Right lung (tissue), 5 donors: ENCODE data around the gene TMEM126B. TPM values are rescaled to one million over a fixed set of nuclear protein-coding genes. Genes with fewer than 3 reads are reported as not detected.
"Not testable (repeated sequence)": the region's sequence is repeated elsewhere in the genome, so short reads cannot be mapped to it uniquely, and the experiment has no call there.

Source experiments
- DNase-seq, 2 donors: peaks; one replicate each; pipeline ENCODE4 v3.0.0-alpha.2; 2013
- polyA plus RNA-seq, 5 donors: library from polyadenylated mRNA; unstranded; fragments of 120-200 nt; gene quantifications; one replicate each; pipeline versions ENCODE4 v1.2.1 to v1.2.3, GENCODE V29; 2013; ENCODE audit warnings: inconsistent platforms in 1 of 5, low replicate concordance in 1 of 5; ENCODE audit not compliant: insufficient read length in 5 of 5, insufficient read depth in 1 of 5

The TMEM126B gene
- polyA plus RNA-seq, 5 donors: 48.8 to 73.3 (median 60.0) TPM

DNA sequence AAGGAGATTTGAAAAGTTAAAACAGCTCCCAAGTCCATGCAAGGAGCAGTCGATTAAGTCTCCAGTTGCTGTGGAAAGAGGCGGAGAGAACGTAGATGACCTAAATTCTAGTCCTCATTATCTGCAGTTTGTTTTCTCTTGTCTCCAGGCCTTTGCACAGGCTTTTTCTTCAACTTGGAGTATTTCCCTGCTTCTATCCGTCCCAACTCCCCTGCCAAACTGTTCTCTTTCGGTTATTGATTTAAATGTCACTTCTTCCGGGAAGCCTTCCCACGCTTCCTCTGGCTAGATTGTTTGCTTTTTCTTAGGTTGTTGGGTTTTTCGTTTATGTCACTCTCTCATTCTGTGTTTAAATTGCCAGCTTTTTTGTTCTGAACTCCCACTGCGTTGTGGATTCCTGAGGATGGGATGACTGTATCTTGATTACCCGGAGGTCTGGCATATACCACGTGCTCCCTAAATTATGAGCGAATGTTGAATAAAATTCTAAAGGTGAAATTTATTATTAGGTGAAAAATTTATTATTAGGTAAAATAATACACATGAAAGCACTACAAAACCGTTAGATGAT is 463 bp downstream of the TMEM126B start:
- no peak for DNase-seq

DNA sequence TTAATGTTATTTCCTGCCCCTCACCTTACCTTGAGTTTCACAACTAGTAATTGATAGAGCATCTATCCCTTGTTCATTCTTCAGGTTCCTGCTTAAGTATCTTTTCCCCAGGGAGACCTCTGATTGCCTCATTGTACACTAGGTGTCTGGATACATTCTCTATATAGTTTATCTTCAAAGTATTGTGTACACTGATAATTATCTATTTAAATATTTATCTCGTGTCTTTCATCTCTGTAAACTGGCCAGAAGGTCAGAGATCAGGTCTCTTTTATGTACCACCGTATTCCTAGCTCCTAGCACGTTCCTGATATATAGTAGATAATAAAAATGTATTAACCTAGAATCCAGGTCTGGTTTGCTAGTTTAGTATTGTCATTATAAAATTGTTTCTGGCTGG is 6.4 kb downstream of the TMEM126B start:
- DNase-seq: no peak

DNA sequence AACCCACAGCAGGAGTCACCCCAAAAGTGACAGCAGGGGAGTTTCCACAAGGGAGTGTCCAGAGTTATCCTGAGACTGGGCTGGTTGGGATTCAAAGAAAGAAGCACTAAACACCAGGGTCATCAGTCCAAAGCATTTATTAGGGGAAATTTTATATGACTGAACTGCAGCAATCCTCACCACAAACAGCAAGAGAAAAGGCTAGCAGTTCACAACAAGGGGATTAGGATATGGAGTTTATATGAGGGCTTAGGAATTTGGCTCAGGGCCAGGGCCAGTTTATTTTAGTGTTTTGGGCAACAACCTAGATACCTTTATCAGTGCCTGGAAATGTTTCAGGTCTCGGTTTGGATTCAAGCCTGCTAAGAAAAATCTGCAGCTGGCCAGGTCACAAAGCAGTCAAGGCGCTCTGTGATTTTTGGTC is 14.8 kb downstream of the TMEM126B start:
- no peak for DNase-seq

DNA sequence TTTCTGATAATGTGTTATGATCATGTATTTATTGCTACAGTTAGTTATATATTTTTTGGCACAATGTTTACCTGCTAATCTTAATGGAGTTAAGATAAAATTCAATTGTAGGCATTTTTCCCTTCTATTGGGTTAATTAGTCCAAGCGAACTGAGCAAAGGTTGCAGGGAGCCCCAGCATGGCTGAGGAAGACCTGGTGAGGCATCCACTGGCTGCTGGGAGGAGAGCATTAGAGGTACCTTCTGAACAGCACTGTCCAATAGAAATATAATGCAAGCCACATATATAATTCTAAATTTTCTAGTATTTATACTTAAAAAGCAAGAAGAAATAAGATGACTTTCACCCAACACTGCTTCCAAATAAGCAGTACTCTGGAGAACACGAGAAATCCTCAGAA is 18.7 kb downstream of the TMEM126B start:
- no peak for DNase-seq

DNA sequence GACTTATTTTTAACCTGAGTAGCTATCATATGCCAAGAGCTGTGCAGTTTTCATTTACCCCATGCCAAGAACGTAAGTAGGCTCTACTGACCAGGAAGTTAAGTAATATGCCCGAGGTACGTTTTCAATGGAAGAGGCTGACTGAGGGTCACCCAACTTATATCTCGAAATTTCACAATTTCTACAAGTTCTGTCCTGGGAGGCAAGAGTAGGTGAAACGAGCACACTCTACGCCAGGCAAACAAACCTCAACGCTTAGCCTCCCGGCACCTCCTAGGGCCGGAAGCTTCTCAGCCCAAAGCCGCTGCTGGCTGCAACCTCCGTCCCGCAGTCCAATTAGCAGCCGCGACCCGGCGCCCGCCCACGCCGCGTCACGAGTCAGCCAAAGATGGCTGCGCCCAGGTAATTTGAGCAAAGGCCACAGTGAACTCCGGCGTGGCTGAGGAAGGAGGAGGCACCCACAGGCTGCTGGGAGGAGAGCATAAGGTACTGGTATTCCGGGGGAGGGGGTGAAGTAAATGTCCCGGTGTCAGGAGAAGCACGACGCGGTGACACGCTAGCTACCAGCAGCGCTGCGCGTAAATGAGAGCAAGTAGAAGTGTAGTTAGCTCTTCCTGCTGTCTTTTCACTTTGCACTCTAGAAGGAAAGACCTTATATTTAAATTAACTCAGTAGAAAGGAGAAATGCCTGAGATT is 19.4 kb downstream of the TMEM126B start, which contains the start of gene TMEM126A:
Gene TMEM126A, plus strand, starts transcription at position 364 of the 696 bp plus-strand sequence. CDS start 2,289 bp downstream, outside the sequence.
- peak; percentile 88 to 89 for DNase-seq

DNA sequence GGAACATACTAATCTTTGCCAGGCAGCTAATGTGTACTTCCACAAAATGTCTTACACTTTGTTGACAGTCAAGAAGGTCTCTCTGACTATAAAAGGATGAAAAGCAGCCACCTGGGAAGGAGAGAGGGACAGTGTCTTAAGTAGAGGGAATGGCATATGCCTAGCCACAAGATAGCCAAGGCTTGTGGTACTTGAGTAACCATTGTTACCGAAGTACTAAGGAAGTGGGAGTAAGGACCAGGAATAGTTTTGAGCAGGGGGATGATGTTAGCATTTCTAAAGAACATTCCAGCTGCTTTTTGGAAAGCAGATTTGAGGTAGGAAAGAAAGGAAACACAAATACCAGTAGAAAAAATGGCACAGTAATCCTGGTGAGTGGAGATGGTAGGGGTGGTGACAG is 22.7 kb downstream of the TMEM126B start:
- no peak for DNase-seq

DNA sequence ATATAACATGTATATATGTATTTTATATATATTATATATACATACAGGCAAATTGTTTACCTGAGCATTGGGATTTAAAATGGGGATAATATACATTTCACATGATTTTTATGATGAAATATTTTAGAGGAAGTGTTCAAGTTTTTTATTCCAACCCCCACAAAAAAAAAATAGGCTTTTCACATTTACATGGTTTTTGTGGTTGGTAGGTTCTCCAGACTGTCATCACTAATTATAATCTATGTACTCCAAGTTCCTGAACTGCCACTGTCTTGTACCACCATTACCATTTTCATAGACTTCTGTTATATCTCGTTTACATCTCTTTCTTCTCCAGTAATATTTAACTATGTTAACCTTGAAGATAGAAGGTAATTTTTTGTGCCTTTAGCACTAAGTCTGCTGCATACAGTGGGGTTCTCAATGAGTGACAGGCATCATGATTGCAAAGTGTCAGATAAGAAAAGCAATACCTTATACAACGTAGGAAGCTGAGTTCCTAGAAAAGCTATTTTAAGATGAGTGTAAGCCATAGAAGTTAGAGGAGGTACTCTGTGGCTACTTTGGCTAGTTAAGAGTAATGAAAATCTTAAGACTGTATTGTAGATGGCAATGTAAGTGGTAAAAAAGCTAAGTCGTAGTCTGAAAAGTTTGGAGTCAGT is 24.5 kb downstream of the TMEM126B start:
- no peak for DNase-seq

DNA sequence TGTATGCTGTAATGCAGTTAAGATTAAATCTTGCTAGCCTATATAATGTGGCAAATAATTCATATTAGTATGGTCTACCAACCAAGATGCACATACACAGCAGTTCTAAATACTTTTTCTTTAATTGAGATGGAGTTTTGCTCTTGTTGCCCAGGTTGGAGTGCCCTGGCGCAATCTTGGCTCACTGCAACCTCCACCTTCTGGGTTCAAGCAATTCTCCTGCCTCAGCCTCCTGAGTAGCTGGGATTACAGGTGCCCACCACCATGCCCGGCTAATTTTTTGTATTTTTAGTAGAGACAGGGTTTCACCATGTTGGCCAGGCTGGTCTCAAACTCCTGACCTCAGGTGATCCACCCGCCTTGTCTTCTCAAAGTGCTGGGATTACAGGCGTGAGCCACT is 25.9 kb downstream of the TMEM126B start:
- DNase-seq: not testable (repeated sequence)

DNA sequence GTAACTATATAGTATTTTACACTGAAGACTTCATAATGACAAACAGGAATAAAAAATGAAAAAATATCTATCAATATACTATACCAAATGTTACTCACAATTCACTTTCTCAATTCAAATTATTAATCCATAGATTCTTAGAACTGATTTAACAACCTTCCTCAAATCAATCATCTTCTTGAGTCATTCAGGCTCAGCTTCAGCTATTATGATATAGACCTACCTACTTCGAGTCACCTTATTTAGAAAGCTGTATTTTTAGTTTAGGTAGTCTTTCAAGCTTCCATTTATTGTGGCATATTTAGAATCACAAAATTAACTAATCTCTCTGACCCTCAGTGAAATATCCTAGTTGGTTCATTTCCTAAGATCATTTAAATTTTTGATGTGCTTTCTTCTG is 28.4 kb downstream of the TMEM126B start:
- no peak for DNase-seq

DNA sequence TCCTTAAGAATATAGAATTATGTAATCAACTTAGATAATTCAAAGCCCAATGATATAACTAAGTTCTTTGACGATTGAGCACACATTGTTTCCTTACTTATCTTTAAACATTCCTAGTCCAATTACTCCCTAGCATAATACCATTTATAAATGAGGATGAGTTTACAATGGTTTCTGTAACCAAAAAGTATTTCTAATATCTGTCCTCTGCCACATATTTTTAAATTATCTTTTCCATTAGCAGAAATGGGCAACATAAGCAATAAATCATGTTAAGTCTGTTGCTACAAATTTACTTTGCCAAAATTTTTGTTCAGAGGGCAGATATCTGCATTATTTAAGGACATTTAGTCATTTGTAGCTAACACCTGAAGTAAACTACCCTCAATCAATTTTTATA is 29.8 kb downstream of the TMEM126B start:
- DNase-seq: no peak

DNA sequence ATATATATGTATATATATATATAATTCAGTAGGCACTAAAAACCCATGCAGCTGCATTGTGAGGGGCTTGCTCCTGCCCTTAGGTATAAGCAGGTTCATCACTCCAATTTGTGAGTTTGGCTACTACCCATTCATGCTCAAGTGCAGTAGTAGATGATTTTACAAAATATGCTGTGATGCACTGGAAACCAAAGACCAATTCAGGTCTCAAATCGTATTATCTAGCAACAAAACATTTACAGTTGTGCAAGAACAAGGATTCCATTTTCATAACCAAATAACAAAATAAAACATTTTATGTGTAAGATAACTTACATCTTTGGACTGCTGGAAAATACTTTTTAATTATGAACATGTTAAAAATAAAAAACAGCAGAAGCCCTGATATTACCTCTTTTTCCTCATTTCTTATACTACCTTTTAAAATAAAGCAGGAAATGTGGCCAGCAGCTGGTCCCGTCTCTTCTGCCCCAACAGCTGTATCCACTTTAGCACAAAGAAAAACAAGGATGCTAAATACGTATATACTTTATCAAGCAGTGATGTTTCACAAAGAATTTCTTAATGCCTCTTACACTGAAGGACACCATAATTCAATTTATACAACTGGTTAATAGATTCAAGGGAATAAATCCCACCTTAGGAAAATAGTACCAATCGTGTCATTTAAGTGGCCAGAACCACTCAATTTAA is 33.7 kb downstream of the TMEM126B start:
- no peak for DNase-seq

DNA sequence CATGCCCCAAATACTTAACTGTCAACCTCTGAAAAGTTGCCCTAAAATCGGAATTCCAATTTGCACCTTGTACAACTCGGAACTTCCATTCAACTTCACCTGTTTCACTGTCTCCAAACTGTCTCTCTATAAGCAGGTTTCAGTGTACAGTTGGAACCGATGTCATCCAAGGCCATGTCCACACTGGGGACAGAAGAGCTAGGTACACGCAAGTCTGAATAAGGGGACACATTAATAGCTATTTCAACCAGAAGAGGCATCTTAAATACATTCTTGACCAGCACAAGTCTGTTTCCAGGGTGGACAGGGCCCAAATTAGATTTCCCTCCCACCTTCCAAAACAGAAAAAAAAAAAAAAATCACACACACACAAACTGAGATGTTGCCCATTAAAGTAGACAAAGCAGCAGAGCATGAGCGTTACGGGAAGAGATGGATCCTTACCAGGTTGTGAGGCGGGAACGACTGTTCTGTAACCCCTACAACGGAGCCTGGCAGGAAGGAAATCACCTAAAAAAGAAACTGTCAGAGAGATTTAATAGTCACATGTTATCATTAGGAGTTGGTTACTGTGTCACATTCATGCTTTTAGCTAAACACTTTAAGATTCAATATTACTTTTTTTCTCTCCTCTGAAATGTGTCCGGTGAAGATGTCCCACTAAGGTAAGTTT is 34.8 kb downstream of the TMEM126B start:
- no peak for DNase-seq

DNA sequence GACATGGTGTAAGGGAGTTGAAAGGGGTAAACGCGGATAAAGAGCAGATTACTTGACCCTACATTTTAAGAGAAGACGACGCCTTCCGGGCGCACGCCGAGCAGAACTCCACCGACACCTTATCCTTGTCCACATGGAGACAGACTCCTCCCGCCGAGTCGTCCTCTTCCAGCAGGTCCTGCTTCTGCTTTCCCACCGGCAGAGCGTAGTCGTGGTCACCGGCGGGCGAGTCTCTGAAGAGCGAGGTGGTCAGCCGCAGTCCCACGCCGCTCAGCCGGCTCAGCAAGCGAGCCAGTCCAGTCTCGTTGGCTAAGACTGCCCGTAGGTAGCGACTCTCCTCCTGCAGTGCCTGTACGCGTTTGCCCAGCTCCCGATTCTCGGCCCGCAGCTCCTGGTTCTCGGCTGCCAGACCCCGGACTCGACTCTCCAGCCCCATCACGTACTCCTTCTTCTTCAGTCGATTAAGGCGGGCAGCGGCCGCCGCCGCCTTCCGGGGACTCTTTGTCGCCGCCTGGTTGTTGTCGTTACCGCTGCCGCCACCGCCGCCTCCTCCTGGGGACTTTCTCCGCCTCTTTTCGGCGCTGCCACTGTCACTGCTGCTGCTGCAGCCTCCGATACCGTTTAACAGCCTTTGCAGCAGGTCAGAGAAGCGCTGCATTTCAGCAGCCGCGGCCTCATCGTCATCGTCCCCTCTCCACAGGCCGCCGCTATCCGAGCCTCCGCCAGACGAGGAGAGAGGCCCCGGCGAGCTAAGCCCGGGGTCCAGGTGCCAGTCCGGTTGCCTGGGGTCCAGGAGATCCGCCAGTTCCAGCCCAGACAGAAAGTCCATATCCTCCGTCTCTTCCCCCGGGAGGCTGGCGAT is 35.6 kb downstream of the TMEM126B start:
- peak; percentile 77 to 79 for DNase-seq

DNA sequence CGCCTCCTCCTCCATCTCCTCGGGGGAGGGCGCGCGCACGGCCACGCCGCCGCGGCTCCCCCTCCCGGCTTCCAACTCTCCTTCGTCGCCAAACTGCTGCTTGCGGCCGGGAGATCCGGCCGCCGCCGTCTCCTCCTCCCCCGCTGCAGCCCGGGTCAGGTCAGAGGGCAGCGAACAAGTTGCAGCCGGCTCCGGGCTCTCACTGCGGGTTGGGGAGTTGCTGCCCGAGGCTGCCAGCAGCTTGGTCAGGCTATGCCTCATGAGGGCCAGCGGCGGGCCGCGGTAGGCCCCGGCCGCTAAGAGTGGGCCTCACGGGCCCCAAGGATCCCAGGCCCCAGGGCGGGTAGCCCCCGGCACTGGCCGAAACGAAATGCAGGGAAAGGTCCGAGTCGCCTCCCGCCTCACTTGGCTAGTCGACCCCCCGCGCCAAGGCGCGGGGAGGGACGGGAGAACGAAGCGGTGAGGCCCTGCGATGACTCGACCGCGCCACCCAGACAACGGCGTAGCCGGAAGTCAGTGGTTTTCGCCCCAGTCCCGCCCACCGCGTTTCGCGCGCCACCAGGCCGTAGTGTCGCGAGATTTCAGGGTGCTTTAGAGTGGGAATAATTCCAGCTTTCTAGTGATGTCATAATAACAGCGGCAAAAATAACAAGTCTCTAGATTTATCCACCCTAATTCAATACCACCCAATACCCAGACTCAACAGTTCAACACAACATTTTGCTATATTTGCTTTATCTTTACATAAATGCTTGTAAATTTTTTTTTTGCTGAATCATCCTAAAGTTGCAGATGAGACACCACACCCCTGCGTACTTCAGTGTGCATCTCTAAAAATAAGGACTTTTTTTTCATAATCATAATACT is 36.5 kb downstream of the TMEM126B start, which contains the start of gene CREBZF:
Gene CREBZF, minus strand, starts transcription at position 515 of the 867 bp plus-strand sequence. Its CDS starts 254 bp downstream, at position 261.
- DNase-seq: peak; percentile 96

DNA sequence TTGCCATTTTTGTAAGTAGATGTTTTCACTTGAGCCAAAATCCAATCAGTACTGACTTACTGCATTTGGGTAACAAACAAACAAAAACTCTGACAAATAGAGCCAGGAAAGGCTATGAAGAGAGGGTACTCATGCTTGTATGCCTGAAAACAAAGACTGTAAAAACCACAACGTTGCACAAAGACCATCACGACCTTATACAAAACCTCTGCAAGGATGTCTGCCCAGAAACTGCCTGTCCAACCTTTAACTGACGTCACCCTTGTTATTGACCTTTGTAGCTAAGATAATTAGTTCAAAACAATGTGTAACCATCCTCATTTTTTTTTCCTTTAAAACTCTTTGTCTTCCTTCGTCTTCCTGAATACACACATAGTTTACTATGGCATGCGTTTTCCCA is 37.3 kb downstream of the TMEM126B start:
- DNase-seq: no peak

DNA sequence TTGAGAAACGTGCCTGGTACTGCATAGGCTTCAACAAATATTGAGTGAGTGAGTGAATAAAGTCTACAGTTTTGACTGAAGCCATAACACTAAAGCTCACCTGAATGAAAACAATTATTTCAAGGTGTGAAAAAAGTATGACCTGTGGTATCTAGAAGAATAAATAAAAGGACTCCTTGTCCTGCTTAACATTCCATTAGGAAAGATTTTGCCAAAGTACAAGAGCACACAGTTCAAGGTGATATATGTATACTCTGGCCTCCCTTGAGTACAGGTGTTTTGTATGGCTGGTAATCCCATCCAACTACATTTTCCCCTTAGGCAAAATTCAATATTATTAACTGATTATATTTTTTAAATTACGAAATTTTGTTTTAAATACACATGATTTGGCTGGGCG is 38.3 kb downstream of the TMEM126B start:
- no peak for DNase-seq

DNA sequence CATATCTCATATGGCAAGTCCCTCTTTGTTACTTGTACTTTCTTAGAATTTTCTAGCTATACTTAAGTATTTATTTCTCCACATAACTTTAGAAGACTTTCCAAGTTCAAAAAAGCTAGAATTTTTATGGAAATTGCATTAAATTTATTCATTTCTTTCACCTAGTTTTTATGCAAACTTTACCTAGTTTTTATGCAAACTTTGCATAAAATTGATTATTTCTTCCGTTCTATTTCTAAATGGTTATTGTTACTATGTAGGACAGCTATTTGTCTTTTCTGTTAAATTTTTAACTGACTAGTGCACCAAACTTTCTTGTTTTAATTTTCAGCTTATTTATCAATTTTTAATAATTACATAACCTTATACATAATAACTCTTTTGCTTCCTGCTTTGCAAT is 39.8 kb downstream of the TMEM126B start:
- DNase-seq: no peak

DNA sequence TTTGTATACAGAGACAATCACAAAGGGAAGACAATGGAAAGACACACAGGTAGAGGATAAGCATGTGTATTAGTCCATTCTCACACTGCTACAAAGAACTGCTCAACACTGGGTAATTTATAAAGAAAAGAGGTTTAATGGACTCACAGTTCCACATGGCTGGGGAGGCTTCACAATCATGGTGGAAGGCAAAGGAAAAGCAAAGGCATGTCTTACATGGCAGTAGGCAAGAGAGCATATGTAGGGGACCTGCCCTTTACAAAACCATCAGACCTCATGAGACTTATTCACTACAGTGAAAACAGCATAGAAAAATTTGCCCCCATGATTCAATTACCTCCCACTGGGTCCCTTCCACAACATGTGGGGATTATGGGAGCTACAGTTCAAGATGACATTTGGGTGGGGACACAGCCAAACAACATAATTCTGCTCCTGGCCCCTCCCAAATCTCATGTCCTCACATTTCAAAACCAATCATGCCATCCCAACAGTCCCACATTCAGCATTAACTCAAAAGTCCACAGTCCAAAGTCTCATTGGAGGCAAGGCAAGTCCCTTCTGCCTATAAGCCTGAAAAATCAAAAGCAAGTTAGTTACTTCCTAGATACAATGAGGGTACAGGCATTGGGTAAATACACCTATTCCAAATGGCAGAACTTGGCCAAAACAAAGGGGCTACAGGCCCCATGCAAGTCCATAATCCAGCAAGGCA is 42.7 kb downstream of the TMEM126B start:
- DNase-seq: not testable (repeated sequence)
